Activated CD4-positive, alpha-beta T cell treated with anti-CD3 and anti-CD28 coated beads, Interleukin-2, amount 10 ng/mL, durations not matched to agents 7 days and 5 days (primary cell): Measurements from ENCODE around the gene MEA1. TPM values are rescaled to one million over a fixed set of nuclear protein-coding genes. Genes with fewer than 3 reads are reported as not detected.
"Not testable (repeated sequence)": the region's sequence is repeated elsewhere in the genome, so short reads cannot be mapped to it uniquely, and the experiment has no call there.

ENCODE experiments used
- CTCF ChIA-PET: fragments of 350-600 bp; sonication (Branson Sonifier 250); formaldehyde crosslinking; loops from one replicate; lab custom pipeline; 2021; ENCODE audit warnings: antibody characterized with exemption; lab: Charles Lee
- POLR2A ChIA-PET: fragments of 350-600 bp; sonication (Branson Sonifier 250); formaldehyde crosslinking; loops from one replicate; lab custom pipeline; 2021; ENCODE audit warnings: antibody characterized with exemption; lab: Charles Lee
- DNase-seq: peaks from one replicate; pipeline ENCODE4 v3.0.0-alpha.2; 2020
- H3K27ac Mint-ChIP-seq: one replicate; pipeline ENCODE4 v1.8.0; 2021; ENCODE audit warnings: mild to moderate bottlenecking, moderate library complexity, mixed read lengths
- H3K27me3 Mint-ChIP-seq: one replicate; pipeline ENCODE4 v1.8.0; 2021; ENCODE audit warnings: mixed read lengths
- H3K36me3 Mint-ChIP-seq: one replicate; pipeline ENCODE4 v1.8.0; 2021; ENCODE audit warnings: low read depth, mixed read lengths
- H3K4me1 Mint-ChIP-seq: one replicate; pipeline ENCODE4 v1.8.0; 2021; ENCODE audit warnings: mixed read lengths
- H3K4me3 Mint-ChIP-seq: one replicate; pipeline ENCODE4 v1.8.0; 2021; ENCODE audit warnings: mild to moderate bottlenecking, moderate library complexity, mixed read lengths
- H3K9me3 Mint-ChIP-seq: one replicate; pipeline ENCODE4 v1.8.0; 2021; ENCODE audit warnings: mixed read lengths
- total RNA-seq, 2 experiments: library from RNA; stranded (reverse); gene quantifications; one replicate each; pipeline ENCODE4 v1.2.3, GENCODE V29; 2021

The MEA1 gene
- total RNA-seq, 2 experiments from 2014 or later: 58.9 to 70.1 TPM

- CTCF ChIA-PET: interaction anchor here (0.6 to 2.2 kb wide), 4 partner anchors 8 to 133 kb away, joined by 3 to 7 read pairs (median 3); no protein-coding TSS in a partner anchor
- H3K4me3 Mint-ChIP-seq: no peak overlapping the region
- H3K9me3 Mint-ChIP-seq: no peaks in the 10 kb centered on the region
- H3K27ac Mint-ChIP-seq: no peak overlapping the region
- H3K27me3 Mint-ChIP-seq: no peaks in the 10 kb centered on the region
- no peak for DNase-seq
- POLR2A ChIA-PET: no interaction called here
- peaks cover 45% of the 10 kb centered on the region for H3K36me3 Mint-ChIP-seq
- peaks cover 42% of the 10 kb centered on the region for H3K4me1 Mint-ChIP-seq
Measured at GRCh38 chr6:43016943-43017334, 3.2 kb upstream of the MEA1 start.

GRCh38 chr6:43016176-43016942, 2.6 kb upstream of the MEA1 start:
- Mint-ChIP-seq H3K36me3 (peaks cover 48% of the 10 kb centered on the region), H3K27ac (peak overlapping the region; percentile 63), H3K9me3 (no peaks in the 10 kb centered on the region), H3K27me3 (no peaks in the 10 kb centered on the region), H3K4me3 (peak overlapping the region; percentile 24), H3K4me1 (peaks cover 46% of the 10 kb centered on the region)
- no peak for DNase-seq
- ChIA-PET POLR2A (no interaction called here), CTCF (interaction anchor here (0.5 to 2.2 kb wide), 6 partner anchors 8 to 127 kb away, joined by 3 to 7 read pairs (median 3); partner anchors contain the start of genes KLC4 and MRPL2)

- DNase-seq: no peak
- ChIA-PET CTCF (interaction anchor here (0.6 to 2.3 kb wide), 8 partner anchors 9 to 1065 kb away, joined by 3 to 5 read pairs (median 4); partner anchors contain the start of genes CNPY3, PEX6 and PPP2R5D), POLR2A (interaction anchor here (0.6 to 3.4 kb wide), 3 partner anchors 10 to 85 kb away, joined by 3 to 12 read pairs (median 3); partner anchors contain the start of genes CNPY3 and CUL7)
- peaks cover 52% of the 10 kb centered on the region for H3K36me3 Mint-ChIP-seq
- H3K4me3 Mint-ChIP-seq: peak overlapping the region; percentile 95
- no peaks in the 10 kb centered on the region for H3K9me3 Mint-ChIP-seq
- H3K27ac Mint-ChIP-seq: peak overlapping the region; percentile 86
- H3K27me3 Mint-ChIP-seq: no peaks in the 10 kb centered on the region
- H3K4me1 Mint-ChIP-seq: peaks cover 48% of the 10 kb centered on the region
Measured at GRCh38 chr6:43014434-43014909, 726 bp upstream of the MEA1 start.

- Mint-ChIP-seq H3K4me3 (peak overlapping the region; percentile 95), H3K27me3 (no peaks in the 10 kb centered on the region), H3K9me3 (no peaks in the 10 kb centered on the region), H3K36me3 (peaks cover 51% of the 10 kb centered on the region), H3K27ac (peak overlapping the region; percentile 86), H3K4me1 (peaks cover 48% of the 10 kb centered on the region)
- CTCF ChIA-PET: interaction anchor here (0.5 to 2.3 kb wide), 10 partner anchors 10 to 84 kb away, joined by 3 to 7 read pairs (median 4); partner anchors contain the start of genes CNPY3 and PPP2R5D
- POLR2A ChIA-PET: interaction anchor here (0.9 to 3.4 kb wide), 2 partner anchors 41 to 84 kb away, joined by 3 to 12 read pairs; partner anchors contain the start of genes CNPY3 and CUL7
- DNase-seq: no peak
Measured at GRCh38 chr6:43013097-43013842, 476 bp downstream of the MEA1 start.

GRCh38 chr6:43012364-43012763, 1.4 kb downstream of the MEA1 start:
- H3K36me3 Mint-ChIP-seq: peaks cover 48% of the 10 kb centered on the region
- no peaks in the 10 kb centered on the region for H3K9me3 Mint-ChIP-seq
- H3K27me3 Mint-ChIP-seq: no peaks in the 10 kb centered on the region
- no peak for DNase-seq
- CTCF ChIA-PET: interaction anchor here (0.5 to 1.7 kb wide), 7 partner anchors 9 to 782 kb away, joined by 3 to 7 read pairs (median 3); no protein-coding TSS in a partner anchor
- POLR2A ChIA-PET: interaction anchor here (3.4 kb wide), 1 partner anchor 83 kb away, joined by 12 read pairs; the partner anchor contains the start of gene CNPY3
- peaks cover 48% of the 10 kb centered on the region for H3K4me1 Mint-ChIP-seq
- peak overlapping the region; percentile 72 for H3K27ac Mint-ChIP-seq
- peak overlapping the region; percentile 95 for H3K4me3 Mint-ChIP-seq

GRCh38 chr6:43011207-43011606, 2.5 kb downstream of the MEA1 start:
- Mint-ChIP-seq H3K9me3 (no peaks in the 10 kb centered on the region), H3K27me3 (no peaks in the 10 kb centered on the region), H3K27ac (no peak overlapping the region), H3K4me3 (no peak overlapping the region), H3K36me3 (peaks cover 50% of the 10 kb centered on the region), H3K4me1 (peaks cover 44% of the 10 kb centered on the region)
- ChIA-PET CTCF (interaction anchor here (0.9 to 1.9 kb wide), 3 partner anchors 17 to 27 kb away, joined by 3 to 4 read pairs (median 3); partner anchors contain the start of gene PPP2R5D), POLR2A (no interaction called here)
- no peak for DNase-seq

- peaks cover 49% of the 10 kb centered on the region for H3K36me3 Mint-ChIP-seq
- H3K9me3 Mint-ChIP-seq: no peaks in the 10 kb centered on the region
- H3K4me3 Mint-ChIP-seq: no peak overlapping the region
Measured at GRCh38 chr6:43009124-43009523, 4.6 kb downstream of the MEA1 start.

GRCh38 chr6:43007126-43007525, 6.6 kb downstream of the MEA1 start:
- ChIA-PET CTCF (interaction anchor here (1.0 kb wide), 1 partner anchor 11 kb away, joined by 3 read pairs; no protein-coding TSS in a partner anchor), POLR2A (no interaction called here)
- Mint-ChIP-seq H3K4me1 (peaks cover 16% of the 10 kb centered on the region), H3K4me3 (no peak overlapping the region), H3K27me3 (no peaks in the 10 kb centered on the region), H3K36me3 (peaks cover 40% of the 10 kb centered on the region), H3K27ac (no peak overlapping the region), H3K9me3 (no peaks in the 10 kb centered on the region)
- no peak for DNase-seq

More at GRCh38 chr6:43009124-43009523, 4.6 kb downstream of the MEA1 start:
- ChIA-PET CTCF (interaction anchor here (1.1 to 1.4 kb wide), 2 partner anchors 12 to 220 kb away, joined by 4 read pairs; partner anchors contain the start of gene DNPH1), POLR2A (no interaction called here)
- Mint-ChIP-seq H3K27me3 (no peaks in the 10 kb centered on the region), H3K4me1 (peaks cover 34% of the 10 kb centered on the region), H3K27ac (no peak overlapping the region)
- DNase-seq: peak; percentile 55

GRCh38 chr6:43006251-43006650, 7.5 kb downstream of the MEA1 start:
- POLR2A ChIA-PET: no interaction called here
- H3K36me3 Mint-ChIP-seq: peaks cover 35% of the 10 kb centered on the region

GRCh38 chr6:43005844-43006243, 7.9 kb downstream of the MEA1 start:
- H3K36me3 Mint-ChIP-seq: peaks cover 31% of the 10 kb centered on the region
- CTCF ChIA-PET: interaction anchor here (0.8 kb wide), 1 partner anchor 9 kb away, joined by 4 read pairs; the partner anchor contains the start of gene KLHDC3
- POLR2A ChIA-PET: no interaction called here
- H3K4me3 Mint-ChIP-seq: no peak overlapping the region
- H3K27me3 Mint-ChIP-seq: no peaks in the 10 kb centered on the region
- DNase-seq: no peak
- no peaks in the 10 kb centered on the region for H3K9me3 Mint-ChIP-seq
- no peak overlapping the region for H3K27ac Mint-ChIP-seq
- H3K4me1 Mint-ChIP-seq: peaks cover 7% of the 10 kb centered on the region

More at GRCh38 chr6:43006251-43006650, 7.5 kb downstream of the MEA1 start:
- Mint-ChIP-seq H3K4me1 (peaks cover 7% of the 10 kb centered on the region), H3K4me3 (no peak overlapping the region), H3K9me3 (no peaks in the 10 kb centered on the region), H3K27ac (no peak overlapping the region), H3K27me3 (no peaks in the 10 kb centered on the region)
- CTCF ChIA-PET: interaction anchor here (1.0 kb wide), 1 partner anchor 10 kb away, joined by 3 read pairs; no protein-coding TSS in a partner anchor
- DNase-seq: no peak

- Mint-ChIP-seq H3K27me3 (no peaks in the 10 kb centered on the region), H3K9me3 (no peaks in the 10 kb centered on the region), H3K27ac (no peak overlapping the region), H3K4me1 (peaks cover 3% of the 10 kb centered on the region), H3K4me3 (no peak overlapping the region), H3K36me3 (peaks cover 7% of the 10 kb centered on the region)
- CTCF ChIA-PET: interaction anchor here (0.6 kb wide), 1 partner anchor 41 kb away, joined by 3 read pairs; no protein-coding TSS in a partner anchor
- POLR2A ChIA-PET: no interaction called here
- DNase-seq: no peak
Measured at GRCh38 chr6:43001843-43002242, 11.9 kb downstream of the MEA1 start.

- CTCF ChIA-PET: interaction anchor here (0.9 to 1.3 kb wide), 3 partner anchors 15 to 145 kb away, joined by 3 to 4 read pairs (median 4); no protein-coding TSS in a partner anchor
- H3K27ac Mint-ChIP-seq, H3K9me3 Mint-ChIP-seq, H3K4me1 Mint-ChIP-seq, H3K27me3 Mint-ChIP-seq, DNase-seq, H3K4me3 Mint-ChIP-seq, POLR2A ChIA-PET, H3K36me3 Mint-ChIP-seq: not testable (repeated sequence)
Measured at GRCh38 chr6:42998205-42998604, 15.5 kb downstream of the MEA1 start.
